ENCODE data around the gene FICD. TPM values are rescaled to one million over a fixed set of nuclear protein-coding genes. Genes with fewer than 3 reads are reported as not detected.

Gene FICD
- total RNA-seq, 1 donor from 2014 or later: 30.8 TPM

DNA sequence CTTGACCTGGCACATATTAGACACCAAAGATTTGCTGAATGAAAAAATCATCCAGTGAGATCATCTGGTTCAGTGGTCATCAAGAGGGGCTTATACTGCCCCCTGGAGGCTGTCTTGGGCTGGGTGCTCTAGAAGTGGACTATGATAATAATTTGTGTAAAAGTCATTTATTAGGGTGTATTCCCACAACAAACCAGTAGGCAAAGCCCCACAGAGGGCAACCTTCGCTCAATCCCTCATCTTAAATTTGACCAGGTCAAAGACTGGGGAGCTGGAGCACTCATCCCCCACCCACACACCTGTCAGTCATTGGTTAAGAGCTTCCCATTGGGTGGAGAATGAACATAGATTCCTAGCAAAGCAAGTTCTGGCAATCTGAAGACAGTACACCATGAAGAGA lies 20.0 kb upstream of the FICD start:
- Histone ChIP-seq H3K4me3 (no peak overlapping the region), H3K4me1 (no peaks in the 10 kb centered on the region), H3K9me3 (no peaks in the 10 kb centered on the region), H3K36me3 (no peaks in the 10 kb centered on the region), H3K27ac (no peak overlapping the region), H3K27me3 (no peaks in the 10 kb centered on the region)
- intact Hi-C loops (cut with DNase I): no loop called here
- TF ChIP-seq, protein P1, sequence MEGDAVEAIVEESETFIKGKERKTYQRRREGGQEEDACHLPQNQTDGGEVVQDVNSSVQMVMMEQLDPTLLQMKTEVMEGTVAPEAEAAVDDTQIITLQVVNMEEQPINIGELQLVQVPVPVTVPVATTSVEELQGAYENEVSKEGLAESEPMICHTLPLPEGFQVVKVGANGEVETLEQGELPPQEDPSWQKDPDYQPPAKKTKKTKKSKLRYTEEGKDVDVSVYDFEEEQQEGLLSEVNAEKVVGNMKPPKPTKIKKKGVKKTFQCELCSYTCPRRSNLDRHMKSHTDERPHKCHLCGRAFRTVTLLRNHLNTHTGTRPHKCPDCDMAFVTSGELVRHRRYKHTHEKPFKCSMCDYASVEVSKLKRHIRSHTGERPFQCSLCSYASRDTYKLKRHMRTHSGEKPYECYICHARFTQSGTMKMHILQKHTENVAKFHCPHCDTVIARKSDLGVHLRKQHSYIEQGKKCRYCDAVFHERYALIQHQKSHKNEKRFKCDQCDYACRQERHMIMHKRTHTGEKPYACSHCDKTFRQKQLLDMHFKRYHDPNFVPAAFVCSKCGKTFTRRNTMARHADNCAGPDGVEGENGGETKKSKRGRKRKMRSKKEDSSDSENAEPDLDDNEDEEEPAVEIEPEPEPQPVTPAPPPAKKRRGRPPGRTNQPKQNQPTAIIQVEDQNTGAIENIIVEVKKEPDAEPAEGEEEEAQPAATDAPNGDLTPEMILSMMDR (IDR thresholded peaks at IDR 0.05): peak in 1 of 3 experiments; percentile 37
- no peak for DNase-seq (ENCODE audit: low spot score in 2 of 2)

DNA sequence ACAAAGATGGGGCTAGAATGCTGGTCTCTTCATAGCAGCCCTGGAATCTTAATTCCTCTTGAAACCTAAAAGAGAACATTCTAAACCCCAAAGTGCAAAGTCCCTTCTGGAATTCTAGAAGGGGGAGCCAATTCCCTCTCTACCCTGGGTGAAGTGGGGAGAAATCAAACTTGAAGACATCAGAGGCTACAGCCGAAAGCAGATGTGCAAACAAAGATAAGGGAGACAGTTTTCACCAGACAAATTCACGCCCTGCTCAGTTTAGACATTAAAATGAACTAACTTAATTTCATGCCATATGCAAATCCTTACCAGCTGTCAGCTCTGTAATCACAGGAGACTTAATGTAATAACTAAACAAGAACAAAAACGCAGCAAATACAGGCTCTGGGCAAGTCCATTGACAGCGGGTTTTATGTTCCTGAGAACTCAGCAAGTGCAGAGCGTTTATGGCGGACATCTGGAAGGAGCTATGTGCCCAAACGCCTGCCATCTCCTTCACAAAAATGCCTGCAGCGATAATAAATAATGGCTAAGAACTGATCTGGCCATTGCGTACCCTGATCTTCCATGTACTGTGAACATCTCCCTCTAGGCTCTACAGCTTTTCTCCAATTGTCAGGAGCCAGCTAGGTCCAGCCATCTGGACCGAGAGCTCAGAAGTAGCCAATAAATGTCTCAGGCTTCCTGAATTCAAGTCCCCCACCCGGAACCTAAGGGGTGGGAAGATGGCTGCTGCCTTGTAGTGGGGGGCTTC lies 19.1 kb upstream of the FICD start:
- Histone ChIP-seq H3K27ac (no peak overlapping the region), H3K36me3 (no peaks in the 10 kb centered on the region), H3K4me3 (no peak overlapping the region), H3K9me3 (no peaks in the 10 kb centered on the region), H3K4me1 (no peaks in the 10 kb centered on the region), H3K27me3 (no peaks in the 10 kb centered on the region)
- TF ChIP-seq, protein P1 (IDR thresholded peaks at IDR 0.05): no peak
- no peak for DNase-seq (ENCODE audit: low spot score in 2 of 2)
- intact Hi-C loops (cut with DNase I): no loop called here

DNA sequence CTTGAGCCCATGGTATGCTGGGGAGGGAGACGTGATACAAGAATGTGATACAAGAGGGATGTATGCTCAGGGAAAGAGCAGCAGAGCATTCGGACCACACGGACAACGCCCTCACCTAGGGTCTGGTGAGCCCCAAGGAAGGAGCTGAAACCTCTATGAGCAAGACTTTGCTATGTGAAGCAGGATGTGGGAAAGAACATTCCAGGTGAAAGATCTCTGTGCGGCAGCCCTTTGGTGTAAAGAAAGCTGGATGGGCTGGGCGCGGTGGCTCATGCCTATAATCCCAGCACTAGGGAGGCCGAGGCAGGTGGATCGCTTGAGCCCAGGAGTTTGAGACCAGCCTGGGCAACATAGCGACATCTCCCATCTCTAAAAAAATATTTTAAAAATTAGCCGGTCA lies 16.9 kb upstream of the FICD start:
- H3K36me3 ChIP-seq: no peaks in the 10 kb centered on the region
- no peak for DNase-seq (ENCODE audit: low spot score in 2 of 2)
- intact Hi-C loops (cut with DNase I): no loop called here
- H3K4me3 ChIP-seq: no peak overlapping the region
- no peaks in the 10 kb centered on the region for H3K27me3 ChIP-seq
- TF ChIP-seq, protein P1 (IDR thresholded peaks at IDR 0.05): no peak
- no peak overlapping the region for H3K27ac ChIP-seq
- no peaks in the 10 kb centered on the region for H3K9me3 ChIP-seq
- no peaks in the 10 kb centered on the region for H3K4me1 ChIP-seq

DNA sequence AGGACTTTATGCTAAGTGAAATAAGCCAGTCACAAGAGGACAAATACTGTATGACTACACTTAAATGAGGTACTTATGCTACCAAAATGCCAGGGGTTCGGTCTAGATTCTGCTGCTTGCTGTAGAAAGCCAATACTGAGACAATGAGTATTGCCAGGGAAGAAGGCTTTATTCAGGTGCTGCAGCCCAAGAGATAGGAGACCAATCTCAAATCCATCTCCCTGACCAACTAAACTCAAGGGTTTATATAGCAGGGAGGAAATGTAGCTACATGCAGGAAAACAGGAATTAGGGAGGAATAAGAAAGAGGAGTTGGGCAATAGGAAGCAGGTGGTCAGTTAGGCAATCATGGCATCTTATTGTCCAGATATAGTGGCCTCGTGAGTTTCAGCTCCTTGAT lies 12.2 kb upstream of the FICD start:
- Histone ChIP-seq H3K9me3 (no peaks in the 10 kb centered on the region), H3K27me3 (no peaks in the 10 kb centered on the region), H3K36me3 (no peaks in the 10 kb centered on the region), H3K4me1 (no peaks in the 10 kb centered on the region), H3K4me3 (no peak overlapping the region), H3K27ac (no peak overlapping the region)
- intact Hi-C loops (cut with DNase I): no loop called here
- no peak for DNase-seq (ENCODE audit: low spot score in 2 of 2)
- TF ChIP-seq, protein P1 (IDR thresholded peaks at IDR 0.05): no peak

DNA sequence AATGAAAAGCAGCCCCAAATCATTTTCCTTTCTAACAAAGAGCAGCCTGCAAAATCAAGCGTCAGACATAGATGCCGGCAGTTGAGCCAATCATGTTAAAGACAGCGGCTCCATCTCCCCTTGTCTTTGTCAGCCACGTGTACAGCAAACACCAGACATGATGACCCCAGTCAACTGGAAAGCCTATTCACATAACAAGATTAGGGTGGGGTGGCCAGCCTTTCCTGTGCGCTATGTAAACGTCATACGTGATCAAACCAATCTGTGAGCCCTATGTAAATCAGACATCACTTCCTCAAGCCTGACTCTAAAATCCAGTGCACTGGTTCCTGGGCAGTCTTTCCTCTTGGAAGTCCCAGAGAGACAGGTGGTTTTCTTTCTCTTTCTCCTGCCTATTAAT lies 9.9 kb upstream of the FICD start:
- Histone ChIP-seq H3K4me3 (no peak overlapping the region), H3K36me3 (no peaks in the 10 kb centered on the region), H3K27ac (no peak overlapping the region), H3K4me1 (no peaks in the 10 kb centered on the region), H3K27me3 (no peaks in the 10 kb centered on the region), H3K9me3 (no peaks in the 10 kb centered on the region)
- TF ChIP-seq, protein P1 (IDR thresholded peaks at IDR 0.05): no peak
- intact Hi-C loops (cut with DNase I): no loop called here
- no peak for DNase-seq (ENCODE audit: low spot score in 2 of 2)

Data from ascending aorta (tissue), 2 donors.